CD4-positive, alpha-beta T cell (primary cell): ENCODE results near the gene ZNF536. TPM values are rescaled to one million over a fixed set of nuclear protein-coding genes. Genes with fewer than 3 reads are reported as not detected.

Experiments used
- ATAC-seq: fragments of 200-7000 bp; cut with Tn5 transposase; one replicate; pipeline ENCODE4 v1.10.0; 2022; ENCODE audit warnings: mild to moderate bottlenecking; ENCODE audit not compliant: poor library complexity
- CTCF ChIA-PET: fragments of 350-600 bp; sonication (Branson Sonifier 250); formaldehyde crosslinking; loops from one replicate; lab custom pipeline; 2021; ENCODE audit warnings: antibody characterized with exemption, inconsistent platforms; lab: Charles Lee
- POLR2A ChIA-PET: fragments of 350-600 bp; sonication (Branson Sonifier 250); formaldehyde crosslinking; loops from one replicate; lab custom pipeline; 2021; ENCODE audit warnings: antibody characterized with exemption, inconsistent platforms; lab: Charles Lee
- DNase-seq, 14 experiments: peaks; one replicate each; pipeline ENCODE4 v3.0.0-alpha.2; 2013 to 2020; ENCODE audit warnings: mixed read lengths in 2 of 14
- H3K27ac ChIP-seq, 2 donors: one replicate each; pipeline versions ENCODE4 v1.5.1 to v1.7.0; 2013; ENCODE audit warnings: low read length in 2 of 2, low read depth in 1 of 2, mild to moderate bottlenecking in 1 of 2
- H3K27me3 ChIP-seq, 2 experiments: 1 replicate in 1 of 2; 2 replicates in 1 of 2; pipeline versions ENCODE4 v1.6.1 to v1.7.0; 2013; ENCODE audit warnings: low read length in 2 of 2, control low read depth in 1 of 2, mild to moderate bottlenecking in 1 of 2, moderate library complexity in 1 of 2; ENCODE audit not compliant: insufficient read depth in 2 of 2, control insufficient read depth in 1 of 2
- H3K36me3 ChIP-seq: one replicate; pipeline ENCODE4 v1.6.1; 2013; ENCODE audit warnings: low read length, control low read depth; ENCODE audit not compliant: insufficient read depth
- H3K4me1 ChIP-seq: one replicate; pipeline ENCODE4 v1.6.1; 2013; ENCODE audit warnings: low read length, control low read depth; ENCODE audit not compliant: insufficient read depth
- H3K4me3 ChIP-seq: one replicate; pipeline ENCODE4 v1.5.1; 2013; ENCODE audit warnings: mild to moderate bottlenecking, low read length, moderate library complexity
- H3K9me3 ChIP-seq, 2 experiments: 1 replicate in 1 of 2; 2 replicates in 1 of 2; pipeline versions ENCODE4 v1.6.1 to v1.7.0; 2013; ENCODE audit warnings: low read length in 2 of 2, mild to moderate bottlenecking in 2 of 2, control low read depth in 1 of 2, moderate library complexity in 1 of 2; ENCODE audit not compliant: control insufficient read depth in 1 of 2, insufficient read depth in 1 of 2
- H3K27ac Mint-ChIP-seq: one replicate; pipeline ENCODE4 v1.8.0; 2020; ENCODE audit warnings: mixed read lengths
- H3K27me3 Mint-ChIP-seq: one replicate; pipeline ENCODE4 v1.8.0; 2021; ENCODE audit warnings: mixed read lengths
- H3K36me3 Mint-ChIP-seq: one replicate; pipeline ENCODE4 v1.8.0; 2021; ENCODE audit warnings: low read depth, mixed read lengths
- H3K4me1 Mint-ChIP-seq: one replicate; pipeline ENCODE4 v1.8.0; 2021; ENCODE audit warnings: low read depth, mixed read lengths
- H3K4me3 Mint-ChIP-seq: one replicate; pipeline ENCODE4 v1.8.0; 2020; ENCODE audit warnings: mild to moderate bottlenecking, mixed read lengths
- H3K9me3 Mint-ChIP-seq: one replicate; pipeline ENCODE4 v1.8.0; 2020; ENCODE audit warnings: mixed read lengths
- intact Hi-C, 2 experiments: fragments of 100-400 bp; cut with DNase I in 1 of 2; cut with micrococcal nuclease in 1 of 2; formaldehyde crosslinking; loops; one replicate each; pipeline versions ENCODE4 v1.15.1 to v1.9.0; 2023 to 2025; cut with DNase I, micrococcal nuclease
- total RNA-seq, 174 experiments: library from RNA in 2 of 174; stranded (reverse) in 2 of 174; gene quantifications; one replicate each; pipeline ENCODE4 v1.2.3 and lab custom pipeline; 2021 to 2026
- TF ChIP-seq, protein P1 (sequence below): fragments of 200-600 bp; IDR thresholded peaks from one replicate; pipeline ENCODE4 v1.8.0; 2022; ENCODE audit warnings: antibody characterized with exemption, mild to moderate bottlenecking

The ZNF536 gene
- total RNA-seq, 2 experiments from 2014 or later, result not detected

GRCh38 chr19:30450100-30450499, 77.9 kb downstream of the ZNF536 start:
- TF ChIP-seq, protein P1, sequence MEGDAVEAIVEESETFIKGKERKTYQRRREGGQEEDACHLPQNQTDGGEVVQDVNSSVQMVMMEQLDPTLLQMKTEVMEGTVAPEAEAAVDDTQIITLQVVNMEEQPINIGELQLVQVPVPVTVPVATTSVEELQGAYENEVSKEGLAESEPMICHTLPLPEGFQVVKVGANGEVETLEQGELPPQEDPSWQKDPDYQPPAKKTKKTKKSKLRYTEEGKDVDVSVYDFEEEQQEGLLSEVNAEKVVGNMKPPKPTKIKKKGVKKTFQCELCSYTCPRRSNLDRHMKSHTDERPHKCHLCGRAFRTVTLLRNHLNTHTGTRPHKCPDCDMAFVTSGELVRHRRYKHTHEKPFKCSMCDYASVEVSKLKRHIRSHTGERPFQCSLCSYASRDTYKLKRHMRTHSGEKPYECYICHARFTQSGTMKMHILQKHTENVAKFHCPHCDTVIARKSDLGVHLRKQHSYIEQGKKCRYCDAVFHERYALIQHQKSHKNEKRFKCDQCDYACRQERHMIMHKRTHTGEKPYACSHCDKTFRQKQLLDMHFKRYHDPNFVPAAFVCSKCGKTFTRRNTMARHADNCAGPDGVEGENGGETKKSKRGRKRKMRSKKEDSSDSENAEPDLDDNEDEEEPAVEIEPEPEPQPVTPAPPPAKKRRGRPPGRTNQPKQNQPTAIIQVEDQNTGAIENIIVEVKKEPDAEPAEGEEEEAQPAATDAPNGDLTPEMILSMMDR, result no peak
- DNase-seq (no peak), ATAC-seq (no peak)
- peaks cover 3% of the 10 kb centered on the region for H3K9me3 Mint-ChIP-seq
- intact Hi-C loops, result no loop called here
- no peaks in the 10 kb centered on the region for H3K36me3 ChIP-seq
- H3K4me3 Mint-ChIP-seq, result no peak overlapping the region
- peaks cover 0 to 11% of the 10 kb centered on the region in 2 experiments for H3K9me3 ChIP-seq
- H3K27me3 ChIP-seq, result no peaks in the 10 kb centered on the region
- no peaks in the 10 kb centered on the region for H3K4me1 ChIP-seq
- H3K27ac Mint-ChIP-seq, result no peak overlapping the region
- peaks cover 17% of the 10 kb centered on the region for H3K27me3 Mint-ChIP-seq
- ChIA-PET POLR2A (no interaction called here), CTCF (no interaction called here)
- H3K36me3 Mint-ChIP-seq, result no peaks in the 10 kb centered on the region
- H3K27ac ChIP-seq, result no peak overlapping the region
- H3K4me1 Mint-ChIP-seq, result no peaks in the 10 kb centered on the region
- H3K4me3 ChIP-seq, result no peak overlapping the region

- ATAC-seq, result no peak
- CTCF ChIA-PET, result no interaction called here
Observed at GRCh38 chr19:30450835-30451321, 78.7 kb downstream of the ZNF536 start.

GRCh38 chr19:30452931-30453330, 80.7 kb downstream of the ZNF536 start:
- POLR2A ChIA-PET, result no interaction called here
- Mint-ChIP-seq H3K36me3 (no peaks in the 10 kb centered on the region), H3K4me3 (no peak overlapping the region), H3K4me1 (no peaks in the 10 kb centered on the region), H3K27ac (no peak overlapping the region), H3K9me3 (no peaks in the 10 kb centered on the region), H3K27me3 (peaks cover 17% of the 10 kb centered on the region)
- Histone ChIP-seq H3K4me3 (no peak overlapping the region), H3K27ac (no peak overlapping the region), H3K4me1 (no peaks in the 10 kb centered on the region), H3K27me3 (no peaks in the 10 kb centered on the region), H3K9me3 (peaks cover 0 to 8% of the 10 kb centered on the region in 2 experiments), H3K36me3 (no peaks in the 10 kb centered on the region)
- TF ChIP-seq, protein P1, result no peak
- ATAC-seq (no peak), DNase-seq (no peak)
- CTCF ChIA-PET, result no interaction called here
- intact Hi-C loops, result no loop called here

More at GRCh38 chr19:30450835-30451321, 78.7 kb downstream of the ZNF536 start:
- no peaks in the 10 kb centered on the region for H3K27me3 ChIP-seq
- no peaks in the 10 kb centered on the region for H3K36me3 ChIP-seq
- TF ChIP-seq, protein P1, result no peak
- H3K9me3 ChIP-seq, result peaks cover 0 to 3% of the 10 kb centered on the region in 2 experiments
- H3K27ac Mint-ChIP-seq, result no peak overlapping the region
- intact Hi-C loops, result no loop called here
- H3K4me3 ChIP-seq, result no peak overlapping the region
- H3K4me3 Mint-ChIP-seq, result no peak overlapping the region
- no peaks in the 10 kb centered on the region for H3K4me1 Mint-ChIP-seq
- H3K36me3 Mint-ChIP-seq, result no peaks in the 10 kb centered on the region
- POLR2A ChIA-PET, result no interaction called here
- no peak overlapping the region for H3K27ac ChIP-seq
- peaks cover 17% of the 10 kb centered on the region for H3K27me3 Mint-ChIP-seq
- H3K9me3 Mint-ChIP-seq, result peaks cover 3% of the 10 kb centered on the region
- DNase-seq, result no peak
- H3K4me1 ChIP-seq, result no peaks in the 10 kb centered on the region
